ENCODE measurements around the gene FHL2. TPM values are rescaled to one million over a fixed set of nuclear protein-coding genes. Genes with fewer than 3 reads are reported as not detected.

The FHL2 gene
- total and polyA plus RNA-seq, 2 of the 13 experiments (the other 11 are each of a cell fraction or from before 2014, with no cell fraction given): 1.9 to 74.8 TPM

- TF ChIP-seq FOXK1 (CRISPR knock-in tag; IDR thresholded peaks at IDR 0.05; ENCODE audit: borderline replicate concordance, low read depth) (peak; percentile 37; the same call in 1 of the 2 replicates), ZBTB14 (CRISPR knock-in tag; IDR thresholded peaks at IDR 0.05) (no peak), SIX1 (CRISPR knock-in tag; IDR thresholded peaks at IDR 0.05; ENCODE audit: borderline replicate concordance) (no peak), ZNF451 (CRISPR knock-in tag; IDR thresholded peaks at IDR 0.05) (peak; percentile 73; the same call in 1 of the 2 replicates), SMYD3 (CRISPR knock-in tag; IDR thresholded peaks at IDR 0.05) (peak; percentile 47; the same call in 1 of the 2 replicates), ZNF691 (CRISPR knock-in tag; IDR thresholded peaks at IDR 0.05; ENCODE audit: borderline replicate concordance, low read depth) (peak; percentile 76; the same call in 1 of the 2 replicates), EZH2 (conservative IDR thresholded peaks at IDR 0.05; ENCODE audit: low read depth, low read length) (no peak), KLF13 (CRISPR knock-in tag; IDR thresholded peaks at IDR 0.05) (no peak), ZBTB3 (CRISPR knock-in tag; IDR thresholded peaks at IDR 0.05; ENCODE audit: borderline replicate concordance, low read depth) (peak; percentile 88; the same call in 1 of the 2 replicates), TAF15 (IDR thresholded peaks at IDR 0.05; ENCODE audit: low read depth, low read length, poor library complexity, severe bottlenecking) (no peak), ZNF615 (CRISPR knock-in tag; IDR thresholded peaks at IDR 0.05; ENCODE audit: borderline replicate concordance) (no peak), CENPX (CRISPR knock-in tag; IDR thresholded peaks at IDR 0.05) (no peak), SOX6 (IDR thresholded peaks at IDR 0.05) (no peak), SOX6 (CRISPR knock-in tag; IDR thresholded peaks at IDR 0.05) (no peak; the same call in 1 of the 2 replicates), ZNF629 (CRISPR knock-in tag; conservative IDR thresholded peaks at IDR 0.05) (no peak; the same call in 1 of the 2 replicates), ZNF224 (CRISPR knock-in tag; IDR thresholded peaks at IDR 0.05) (peak; percentile 55; the same call in 1 of the 2 replicates), ZNF577 (CRISPR knock-in tag; IDR thresholded peaks at IDR 0.05; ENCODE audit: borderline replicate concordance, low read depth) (peak; percentile 93; the same call in 1 of the 2 replicates), HMG20A (CRISPR knock-in tag; IDR thresholded peaks at IDR 0.05; ENCODE audit: borderline replicate concordance) (no peak), ZNF776 (CRISPR knock-in tag; IDR thresholded peaks at IDR 0.05) (no peak), TP53 (CRISPR knock-in tag; conservative IDR thresholded peaks at IDR 0.05) (no peak), HBP1 (CRISPR knock-in tag; IDR thresholded peaks at IDR 0.05; ENCODE audit: low read depth) (peak; percentile 57; the same call in 1 of the 2 replicates), IRX3 (CRISPR knock-in tag; IDR thresholded peaks at IDR 0.05; ENCODE audit: borderline replicate concordance, low read depth) (peak; percentile 88; the same call in 1 of the 2 replicates), SMC3 (IDR thresholded peaks at IDR 0.05; ENCODE audit: low read length) (no peak), NR1H2 (CRISPR knock-in tag; IDR thresholded peaks at IDR 0.05; ENCODE audit: borderline replicate concordance, low read depth) (peak; percentile 71; the same call in 1 of the 2 replicates), ZKSCAN8 (CRISPR knock-in tag; IDR thresholded peaks at IDR 0.05; ENCODE audit: borderline replicate concordance) (peak; percentile 67), RXRA (CRISPR knock-in tag; IDR thresholded peaks at IDR 0.05) (no peak; the same call in none of the 2 replicates), KLF9 (CRISPR knock-in tag; IDR thresholded peaks at IDR 0.05; ENCODE audit: low read depth) (no peak)
These were observed 70.3 kb downstream of the FHL2 start (continued) for GRCh38 chr2:105328281-105329196.

Data from HepG2 (cell line).